ENCODE results near the gene KYNU.
"Not testable (repeated sequence)": the region's sequence is repeated elsewhere in the genome, so short reads cannot be mapped to it uniquely, and the experiment has no call there.

Gene KYNU

DNA sequence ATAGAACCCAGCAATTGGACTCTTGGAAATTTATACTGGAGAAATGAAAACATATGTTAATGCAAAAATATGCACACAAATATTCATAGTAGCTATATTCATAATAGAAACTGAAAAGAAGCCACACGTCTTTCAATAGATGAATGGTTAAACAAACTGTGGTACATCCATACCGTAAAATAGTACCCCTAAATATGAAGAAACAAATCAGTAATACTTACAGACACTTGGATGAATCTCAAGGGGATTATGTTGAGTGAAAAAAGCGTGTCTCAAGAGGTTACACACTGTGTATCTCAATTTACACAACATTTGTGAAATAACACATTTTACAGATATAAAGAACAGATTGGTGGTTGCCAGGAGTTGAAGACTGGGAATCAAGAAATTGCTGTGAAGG, 190.6 kb downstream of the KYNU start:
- POLR2A ChIA-PET = no interaction called here
- TF ChIP-seq, protein P1, sequence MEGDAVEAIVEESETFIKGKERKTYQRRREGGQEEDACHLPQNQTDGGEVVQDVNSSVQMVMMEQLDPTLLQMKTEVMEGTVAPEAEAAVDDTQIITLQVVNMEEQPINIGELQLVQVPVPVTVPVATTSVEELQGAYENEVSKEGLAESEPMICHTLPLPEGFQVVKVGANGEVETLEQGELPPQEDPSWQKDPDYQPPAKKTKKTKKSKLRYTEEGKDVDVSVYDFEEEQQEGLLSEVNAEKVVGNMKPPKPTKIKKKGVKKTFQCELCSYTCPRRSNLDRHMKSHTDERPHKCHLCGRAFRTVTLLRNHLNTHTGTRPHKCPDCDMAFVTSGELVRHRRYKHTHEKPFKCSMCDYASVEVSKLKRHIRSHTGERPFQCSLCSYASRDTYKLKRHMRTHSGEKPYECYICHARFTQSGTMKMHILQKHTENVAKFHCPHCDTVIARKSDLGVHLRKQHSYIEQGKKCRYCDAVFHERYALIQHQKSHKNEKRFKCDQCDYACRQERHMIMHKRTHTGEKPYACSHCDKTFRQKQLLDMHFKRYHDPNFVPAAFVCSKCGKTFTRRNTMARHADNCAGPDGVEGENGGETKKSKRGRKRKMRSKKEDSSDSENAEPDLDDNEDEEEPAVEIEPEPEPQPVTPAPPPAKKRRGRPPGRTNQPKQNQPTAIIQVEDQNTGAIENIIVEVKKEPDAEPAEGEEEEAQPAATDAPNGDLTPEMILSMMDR (IDR thresholded peaks at IDR 0.05; ENCODE audit: control extremely low read depth, extremely low read depth, low read depth, missing control alignments) = no peak
- DNase-seq (ENCODE audit: extremely low spot score) = no peak
- CTCF ChIA-PET = interaction anchor here (1.5 kb wide), 1 partner anchor 36 kb away, joined by 3 read pairs; no protein-coding TSS in a partner anchor

DNA sequence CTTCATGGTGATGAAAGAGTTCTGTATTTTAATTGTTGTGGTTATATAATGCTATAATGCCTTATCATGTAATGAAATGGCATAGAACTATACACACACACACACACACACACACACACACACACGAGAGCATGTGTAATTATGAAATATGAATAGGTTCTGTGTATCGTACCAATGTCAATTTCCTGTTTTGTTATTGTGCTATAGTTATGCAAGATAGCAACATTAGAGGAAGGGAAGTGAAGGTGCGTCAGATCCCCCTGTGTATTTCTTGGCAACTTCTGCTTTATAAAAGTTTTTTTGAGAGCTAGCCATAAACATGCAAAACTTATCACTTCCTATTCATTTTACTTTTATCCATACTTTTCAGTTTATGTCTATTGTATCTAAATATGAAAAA, 191.0 kb downstream of the KYNU start:
- no peak for DNase-seq (ENCODE audit: extremely low spot score)
- CTCF ChIA-PET = interaction anchor here (1.1 to 1.5 kb wide), 2 partner anchors 8 to 36 kb away, joined by 3 read pairs; no protein-coding TSS in a partner anchor
- POLR2A ChIA-PET = no interaction called here

DNA sequence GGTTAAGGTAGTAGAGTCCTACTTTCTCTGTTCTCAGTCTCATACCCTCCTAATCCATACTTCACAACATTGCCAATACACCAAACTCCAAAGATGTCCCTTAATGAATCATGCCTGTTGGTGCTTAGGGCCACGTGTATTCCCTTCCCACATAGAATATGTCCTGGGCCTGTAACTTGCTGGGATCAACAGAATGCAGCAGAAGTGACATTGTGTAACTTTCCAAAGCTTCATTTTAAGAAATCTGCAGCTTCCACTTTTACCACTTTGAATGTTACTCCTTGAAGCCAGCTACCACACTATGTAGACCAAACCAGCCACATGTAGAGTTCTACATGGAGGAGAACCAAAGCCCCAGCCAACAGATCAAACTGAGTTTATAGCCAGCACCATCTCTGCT, 193.2 kb downstream of the KYNU start:
- DNase-seq (ENCODE audit: extremely low spot score) = no peak
- POLR2A ChIA-PET = no interaction called here
- TF ChIP-seq, protein P1 (IDR thresholded peaks at IDR 0.05; ENCODE audit: control extremely low read depth, extremely low read depth, low read depth, missing control alignments) = no peak
- CTCF ChIA-PET = no interaction called here

More for the DNA sequence above, 191.0 kb downstream of the KYNU start:
- TF ChIP-seq, protein P1 (IDR thresholded peaks at IDR 0.05; ENCODE audit: control extremely low read depth, extremely low read depth, low read depth, missing control alignments) = no peak

DNA sequence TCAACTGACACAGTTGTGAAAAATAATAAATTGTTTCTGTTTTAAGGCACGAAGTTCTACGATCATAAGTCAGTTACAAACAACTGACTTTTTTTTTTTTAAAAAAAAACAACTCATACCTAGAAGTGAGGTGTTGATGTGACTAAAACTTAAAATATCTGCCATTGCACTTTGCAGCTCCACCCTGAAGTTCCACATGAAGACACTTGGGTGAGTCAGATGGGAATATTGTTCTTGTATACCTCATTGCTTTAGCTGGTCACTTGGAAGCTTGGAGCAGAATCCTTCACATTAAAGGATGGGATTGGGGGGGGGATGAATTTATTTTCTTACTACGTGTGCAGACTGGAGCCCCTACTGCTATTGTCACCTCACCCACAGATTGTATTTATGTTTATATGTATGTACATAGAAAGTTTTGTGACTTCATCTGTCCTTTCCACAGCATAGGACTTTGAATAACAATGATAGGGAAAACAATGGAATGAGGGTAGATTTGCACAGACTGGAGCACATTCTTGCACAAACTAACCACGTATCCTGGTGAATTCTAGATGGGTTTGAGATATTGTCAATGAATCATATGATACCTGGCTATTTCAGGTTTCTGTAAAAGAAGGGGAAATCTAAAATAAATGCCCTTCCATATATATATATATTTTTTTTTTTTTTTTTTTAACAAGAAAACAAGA, 193.9 kb downstream of the KYNU start:
- TF ChIP-seq, protein P1 (IDR thresholded peaks at IDR 0.05; ENCODE audit: control extremely low read depth, extremely low read depth, low read depth, missing control alignments) = no peak
- ChIA-PET POLR2A (no interaction called here), CTCF (no interaction called here)
- DNase-seq (ENCODE audit: extremely low spot score) = no peak

DNA sequence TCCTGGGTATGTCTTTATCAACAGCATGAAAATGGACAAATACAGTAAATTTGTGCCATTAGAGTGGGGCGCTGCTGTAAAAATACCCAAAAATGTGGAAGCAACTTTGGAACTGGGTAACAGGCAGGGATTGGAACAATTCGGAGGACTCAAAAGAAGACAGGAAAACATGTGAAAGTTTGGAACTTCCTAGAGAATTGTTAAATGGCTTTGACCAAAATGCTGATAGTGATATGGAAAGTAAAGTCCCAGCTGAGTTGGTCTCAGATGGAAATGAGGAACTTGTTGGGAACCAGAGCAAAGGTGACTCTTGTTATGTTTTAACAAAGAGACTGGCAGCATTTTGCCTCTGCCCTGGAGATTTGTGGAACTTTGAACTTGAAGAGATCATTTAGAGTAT, 197.4 kb downstream of the KYNU start:
- CTCF ChIA-PET = interaction anchor here (1.0 kb wide), 1 partner anchor 12 kb away, joined by 3 read pairs; no protein-coding TSS in a partner anchor
- POLR2A ChIA-PET; DNase-seq (ENCODE audit: extremely low spot score): not testable (repeated sequence)

DNA sequence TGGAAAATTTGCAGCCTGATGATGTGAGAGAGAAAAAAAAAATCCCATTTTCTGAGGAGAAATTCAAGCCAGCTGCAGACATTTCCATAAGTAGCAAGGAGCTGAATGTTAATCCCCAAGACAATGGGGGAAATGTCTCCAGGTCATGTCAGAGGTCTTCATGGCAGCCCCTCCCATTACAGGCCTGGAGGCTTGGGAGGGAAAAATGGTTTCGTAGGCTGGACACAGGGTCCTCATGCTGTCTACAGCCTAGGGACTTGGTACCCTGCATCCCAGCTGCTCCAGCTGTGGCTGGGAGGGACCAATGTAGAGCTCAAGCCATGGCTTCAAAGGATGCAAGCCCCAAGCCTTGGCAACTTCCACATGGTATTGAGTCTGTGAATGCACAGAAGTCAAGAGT, 198.2 kb downstream of the KYNU start:
- TF ChIP-seq, protein P1 (IDR thresholded peaks at IDR 0.05; ENCODE audit: control extremely low read depth, extremely low read depth, low read depth, missing control alignments) = no peak
- POLR2A ChIA-PET = no interaction called here
- CTCF ChIA-PET = interaction anchor here (0.8 to 1.3 kb wide), 4 partner anchors 10 to 38 kb away, joined by 3 to 4 read pairs (median 3); no protein-coding TSS in a partner anchor
- DNase-seq (ENCODE audit: extremely low spot score) = no peak

DNA sequence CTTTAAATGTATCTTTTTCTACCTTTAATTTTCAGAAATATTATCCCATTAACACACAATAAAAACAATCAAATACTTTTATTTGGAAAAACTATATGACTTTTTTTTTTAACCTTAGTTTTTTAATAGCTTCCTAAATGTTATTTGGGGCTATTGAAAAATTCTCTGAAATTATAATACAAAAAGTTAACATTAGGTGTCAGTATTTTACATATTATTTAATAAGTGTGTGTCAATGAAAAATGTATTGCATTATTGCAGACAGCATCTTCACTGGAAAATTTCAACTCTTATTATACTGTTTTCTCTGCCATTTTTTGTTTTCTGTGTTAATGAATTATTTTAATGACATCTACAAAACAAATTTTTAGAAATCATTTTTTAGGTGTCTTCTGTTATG, 200.6 kb downstream of the KYNU start:
- POLR2A ChIA-PET = no interaction called here
- TF ChIP-seq, protein P1 (IDR thresholded peaks at IDR 0.05; ENCODE audit: control extremely low read depth, extremely low read depth, low read depth, missing control alignments) = no peak
- DNase-seq (ENCODE audit: extremely low spot score) = no peak
- CTCF ChIA-PET = interaction anchor here (1.3 to 2.1 kb wide), 2 partner anchors 9 to 26 kb away, joined by 3 to 7 read pairs; no protein-coding TSS in a partner anchor
